T follicular helper cell (primary cell): ENCODE results near the gene TIAM2.
"Not testable (repeated sequence)": the region's sequence is repeated elsewhere in the genome, so short reads cannot be mapped to it uniquely, and the experiment has no call there.

ENCODE experiments used
- DNase-seq: peaks from one replicate; pipeline ENCODE4 v3.0.0-alpha.2; 2020; ENCODE audit warnings: low read depth

TIAM2 gene

DNA sequence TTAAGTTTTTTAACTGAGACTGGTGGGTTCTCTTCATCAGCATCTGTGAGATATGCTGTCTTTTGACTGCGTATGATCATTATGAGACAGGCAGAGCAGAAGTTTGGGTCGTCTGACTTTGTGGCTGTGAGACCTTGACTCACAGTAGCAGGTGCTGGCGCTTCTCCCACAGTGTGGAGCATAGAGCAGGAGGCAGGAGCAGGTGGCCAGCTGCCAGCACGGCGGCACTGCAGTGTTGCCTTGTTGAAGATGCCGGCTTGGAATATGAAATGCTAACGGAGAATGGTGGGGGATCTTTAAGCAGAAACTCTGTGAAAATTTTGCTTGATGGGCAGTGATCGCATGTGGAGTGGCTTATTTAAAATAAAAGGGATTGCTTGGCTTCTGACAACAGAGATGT, 105.0 kb downstream of the TIAM2 start:
- DNase-seq, result no peak

DNA sequence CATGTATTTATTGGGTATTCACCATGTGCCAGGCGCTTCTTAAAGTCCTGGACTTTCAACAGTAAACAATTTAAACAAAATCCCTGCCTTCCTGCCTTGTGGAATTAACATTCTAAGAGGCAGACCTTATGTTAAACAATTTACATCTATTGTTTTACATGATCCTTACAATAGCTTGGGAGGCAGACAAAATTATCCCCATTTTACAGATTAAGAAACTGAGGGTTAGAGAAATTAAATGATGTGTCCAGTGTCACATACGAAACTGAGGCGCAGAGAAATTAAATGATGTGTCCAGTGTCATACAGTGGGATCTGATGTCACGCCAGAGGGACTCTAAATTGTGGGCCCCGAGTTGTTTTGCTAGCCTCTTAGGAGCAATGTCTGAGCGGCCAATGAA, 105.5 kb downstream of the TIAM2 start:
- DNase-seq, result no peak

DNA sequence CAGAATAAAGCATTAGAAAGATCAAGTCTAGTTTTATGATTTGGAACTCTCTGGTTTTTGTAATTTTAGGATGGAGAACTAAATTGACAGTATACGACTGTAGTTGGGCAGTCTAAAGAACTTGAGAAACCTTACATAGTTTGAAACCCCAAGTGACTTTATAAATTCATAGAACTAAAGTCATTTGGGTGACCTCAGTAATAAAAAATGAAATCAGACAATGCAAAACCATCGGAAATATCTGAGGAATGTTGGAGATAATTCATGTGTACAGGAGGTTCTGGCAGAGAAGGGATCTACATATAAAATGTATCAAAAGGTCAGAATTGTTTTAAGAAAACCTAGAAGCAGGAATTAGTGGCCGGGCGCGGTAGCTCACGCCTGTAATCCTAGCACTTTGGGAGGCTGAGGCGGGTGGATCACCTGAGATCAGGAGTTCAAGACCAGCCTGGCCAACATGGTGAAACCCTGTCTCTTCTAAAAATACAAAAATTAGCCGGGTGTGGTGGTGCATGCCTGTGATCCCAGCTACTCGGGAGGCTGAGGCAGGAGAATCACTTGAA, 108.0 kb downstream of the TIAM2 start:
- not testable (repeated sequence) for DNase-seq

DNA sequence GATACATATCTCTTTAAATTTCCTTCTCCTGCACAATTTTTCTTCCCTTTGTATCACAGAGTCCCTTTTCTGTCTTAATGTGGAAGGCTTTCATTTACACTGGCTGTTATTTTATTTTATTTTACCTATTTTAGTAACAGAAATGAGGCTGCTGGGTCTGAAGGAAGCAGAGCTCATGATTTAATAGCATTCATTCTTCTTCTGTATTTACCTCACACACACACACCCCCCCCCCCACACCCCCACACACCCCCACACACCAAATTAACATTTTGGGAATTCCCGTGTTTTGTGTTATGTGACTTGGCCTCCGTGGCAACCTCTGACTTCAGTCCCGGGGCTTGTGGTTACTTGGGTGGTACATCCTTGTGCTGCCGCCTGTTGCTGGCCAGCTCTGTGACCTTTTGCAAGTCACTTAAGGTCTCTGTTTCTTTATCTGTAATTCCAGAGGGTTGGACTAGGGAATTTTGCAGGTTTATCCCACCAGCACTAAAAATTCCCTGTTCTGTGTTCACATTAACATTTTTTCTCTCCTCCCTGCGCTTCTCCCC, 108.8 kb downstream of the TIAM2 start:
- no peak for DNase-seq

DNA sequence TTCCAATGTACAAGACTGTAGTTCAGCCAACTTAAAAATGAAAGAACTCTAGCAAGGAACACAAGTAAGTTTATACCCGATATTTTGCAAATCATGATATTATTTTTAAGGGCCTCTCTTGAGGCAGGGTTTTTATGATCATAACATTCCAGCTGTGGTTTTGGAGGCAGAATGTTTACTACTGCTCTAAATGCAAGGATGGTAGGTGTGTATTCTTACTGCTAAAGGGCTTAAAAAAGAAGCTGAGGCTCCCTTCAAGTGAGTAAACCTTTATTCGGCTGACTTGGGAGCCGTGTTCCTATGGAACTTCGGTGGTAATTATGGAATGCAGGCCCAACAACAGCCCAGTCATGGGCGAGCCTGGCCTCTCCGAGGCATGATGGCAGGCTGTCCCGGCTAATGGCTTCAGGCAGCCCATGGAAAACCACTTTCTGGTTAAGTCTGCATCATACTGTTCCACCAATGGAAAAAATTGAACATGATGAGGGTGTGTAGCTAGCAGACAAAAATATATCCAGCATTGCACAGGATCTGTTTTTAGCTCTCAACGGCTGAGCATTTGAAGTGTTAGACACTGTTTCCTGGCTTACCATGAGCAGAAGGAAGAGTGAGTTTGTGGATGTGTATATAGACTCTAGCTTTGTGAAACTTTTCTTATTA, 111.5 kb downstream of the TIAM2 start:
- DNase-seq, result no peak

DNA sequence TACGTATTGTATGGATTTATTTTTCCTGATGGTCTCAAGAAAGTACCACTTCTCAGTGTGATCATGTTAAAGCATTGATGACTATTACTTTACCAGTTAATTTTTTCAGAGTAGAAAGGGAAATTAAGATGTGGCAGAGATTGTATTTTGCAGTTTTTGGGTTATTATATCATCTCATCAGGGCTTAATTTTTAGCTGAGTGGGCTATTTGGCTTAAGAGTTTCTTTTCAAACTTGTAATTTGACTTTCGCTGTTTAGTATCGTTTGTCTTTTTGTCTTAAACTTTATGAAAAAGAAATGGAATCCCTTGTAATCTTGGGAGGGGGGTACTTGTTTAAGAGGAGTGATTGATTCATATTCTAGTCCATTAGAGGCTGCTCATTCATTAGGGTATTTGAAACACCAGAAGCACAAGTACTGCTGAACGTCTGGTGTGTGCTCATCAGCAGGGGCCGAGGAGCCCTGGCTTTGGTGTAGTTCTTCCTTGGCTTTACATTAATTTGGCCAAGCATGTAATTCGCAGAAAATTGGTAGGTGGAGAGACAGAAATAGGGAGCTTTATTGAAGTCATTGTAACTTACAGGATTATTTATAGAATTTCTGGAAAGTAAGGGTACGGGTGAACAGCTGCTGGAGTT, 112.4 kb downstream of the TIAM2 start:
- no peak for DNase-seq

DNA sequence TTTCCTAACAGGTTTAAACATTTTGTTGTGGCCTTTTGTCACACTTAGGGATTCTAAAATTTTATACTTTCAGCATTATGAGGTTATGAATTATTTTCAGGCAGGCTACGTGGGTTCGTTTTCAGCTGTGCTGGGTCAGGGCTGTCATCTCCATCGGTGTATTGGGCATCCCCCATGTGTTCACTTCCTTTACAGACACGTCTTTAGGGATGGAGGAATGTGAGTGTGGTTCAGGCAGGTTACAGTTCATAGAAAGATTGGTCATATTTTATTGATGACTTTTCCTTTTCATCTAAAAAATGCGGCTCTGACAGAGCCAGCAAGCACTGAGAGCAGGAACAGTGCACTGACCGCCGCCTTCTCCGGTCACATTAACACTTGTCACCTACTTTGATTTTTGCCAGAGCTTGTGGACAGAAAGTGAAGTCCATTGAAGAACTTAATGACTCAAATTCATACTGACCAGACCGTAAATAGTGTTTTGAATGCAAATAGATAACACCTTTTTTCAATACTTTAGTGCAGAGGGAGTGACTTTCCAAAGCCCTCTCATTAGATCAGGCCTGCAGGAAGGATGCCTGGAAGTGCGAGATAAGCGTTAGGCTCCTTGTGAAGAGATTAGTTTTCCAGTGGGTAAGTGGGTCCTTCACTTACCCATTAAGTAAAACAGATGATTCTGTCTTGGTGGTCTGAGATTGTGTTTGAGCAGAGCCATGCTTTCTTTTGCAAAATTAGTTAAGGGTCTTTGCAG, 113.1 kb downstream of the TIAM2 start:
- no peak for DNase-seq

DNA sequence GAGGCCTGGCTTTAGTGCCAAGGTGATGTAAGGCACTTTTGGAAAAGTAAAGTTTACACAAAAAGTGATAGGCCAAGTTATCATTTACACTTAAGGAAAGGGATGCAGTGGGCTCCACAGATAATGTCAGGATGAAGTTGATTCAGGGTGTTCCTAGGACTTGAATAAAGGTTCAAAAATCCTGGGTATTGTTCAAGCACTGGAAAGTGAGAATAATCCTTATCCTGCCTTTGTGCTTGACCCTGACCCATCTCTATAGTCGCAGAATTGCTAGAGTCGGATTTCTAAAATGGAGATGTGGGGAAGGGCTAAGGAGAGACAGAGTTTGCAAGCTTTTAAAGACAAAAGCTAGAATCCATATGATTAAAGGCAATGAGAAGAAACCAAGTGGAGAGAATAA, 115.6 kb downstream of the TIAM2 start:
- no peak for DNase-seq

DNA sequence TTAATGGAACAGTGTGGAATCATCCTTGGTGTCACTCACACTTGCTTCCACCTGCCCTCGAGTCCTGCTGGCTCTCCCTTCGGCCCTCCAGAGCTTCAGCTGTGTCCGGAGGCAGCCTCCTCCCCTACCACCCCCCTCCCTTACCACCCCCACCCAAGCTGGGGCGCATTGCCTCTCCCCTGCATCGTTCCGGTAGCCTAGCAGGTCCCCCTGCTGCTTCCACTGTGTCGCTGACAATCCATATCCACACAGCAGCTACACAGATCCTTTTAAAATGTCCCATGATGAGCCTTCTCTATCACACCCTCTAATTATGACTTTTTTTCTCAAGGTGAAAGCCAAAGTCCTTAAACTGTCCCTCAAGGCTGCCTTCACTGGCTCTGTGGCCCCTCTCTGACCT, 117.6 kb downstream of the TIAM2 start:
- DNase-seq, result no peak

DNA sequence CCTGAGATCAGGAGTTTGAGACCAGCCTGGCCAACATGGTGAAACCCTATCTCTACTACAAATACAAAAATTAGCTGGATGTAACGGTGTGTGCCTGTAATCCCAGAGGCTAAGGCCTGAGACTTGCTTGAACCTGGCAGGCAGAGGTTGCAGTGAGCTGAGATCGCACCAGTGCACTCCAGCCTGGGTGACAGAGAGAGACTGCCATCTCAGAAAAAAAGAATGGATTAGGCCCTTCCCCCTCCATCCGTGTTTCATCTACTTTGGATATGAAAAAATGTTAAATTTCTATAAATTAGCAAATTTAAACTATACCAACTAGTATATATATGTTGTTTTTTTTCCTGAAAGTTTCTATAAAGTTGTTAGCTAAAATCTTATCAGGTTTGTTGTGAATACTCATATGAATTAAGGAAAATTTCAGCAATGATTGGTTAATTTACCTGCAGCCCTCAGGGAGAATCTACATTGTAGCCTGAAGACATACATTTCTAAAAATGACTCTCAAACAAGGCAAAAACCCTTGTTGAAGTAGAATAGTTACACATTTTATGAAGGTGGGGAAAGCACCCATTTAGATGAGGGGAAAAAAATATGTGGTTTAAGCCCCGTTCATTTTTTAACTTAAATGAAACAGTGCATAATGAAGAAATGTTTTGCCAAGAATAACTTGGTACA, 120.9 kb downstream of the TIAM2 start:
- DNase-seq, result no peak

DNA sequence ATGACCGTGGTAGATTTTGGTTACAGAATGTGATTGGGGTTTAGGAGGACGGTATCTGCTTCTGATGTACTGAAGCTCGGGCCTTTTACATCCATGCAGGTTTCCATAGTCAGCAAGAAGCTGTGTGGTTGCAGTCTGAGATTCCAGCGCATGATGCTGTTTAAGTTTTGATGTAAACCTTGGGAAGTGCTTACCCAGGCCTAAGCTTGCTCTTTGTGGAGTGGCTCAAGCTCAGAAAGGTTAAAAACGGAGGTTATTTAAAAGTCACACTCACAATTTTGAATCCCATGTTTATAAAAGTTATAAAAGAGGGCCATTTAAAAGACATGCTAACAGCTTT, 121.4 kb downstream of the TIAM2 start:
- no peak for DNase-seq

DNA sequence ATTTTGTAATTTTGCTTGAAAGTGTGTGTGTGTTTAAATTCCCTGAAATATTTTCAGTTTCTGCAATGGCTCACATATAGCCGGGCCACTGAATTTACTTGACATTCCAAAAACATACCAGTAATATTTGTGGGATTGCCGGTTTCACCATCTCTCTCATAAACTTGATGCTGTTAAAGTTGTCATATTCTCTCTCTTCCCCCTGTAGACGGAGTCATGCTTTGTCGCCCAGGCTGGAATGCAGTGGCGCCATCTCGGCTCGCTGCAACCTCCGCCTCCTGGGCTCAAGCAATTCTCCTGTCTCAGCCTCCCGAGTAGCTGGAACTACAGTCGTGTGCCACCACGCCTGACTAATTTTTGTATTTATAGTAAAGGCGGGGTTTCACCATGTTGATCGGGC, 122.1 kb downstream of the TIAM2 start:
- no peak for DNase-seq

DNA sequence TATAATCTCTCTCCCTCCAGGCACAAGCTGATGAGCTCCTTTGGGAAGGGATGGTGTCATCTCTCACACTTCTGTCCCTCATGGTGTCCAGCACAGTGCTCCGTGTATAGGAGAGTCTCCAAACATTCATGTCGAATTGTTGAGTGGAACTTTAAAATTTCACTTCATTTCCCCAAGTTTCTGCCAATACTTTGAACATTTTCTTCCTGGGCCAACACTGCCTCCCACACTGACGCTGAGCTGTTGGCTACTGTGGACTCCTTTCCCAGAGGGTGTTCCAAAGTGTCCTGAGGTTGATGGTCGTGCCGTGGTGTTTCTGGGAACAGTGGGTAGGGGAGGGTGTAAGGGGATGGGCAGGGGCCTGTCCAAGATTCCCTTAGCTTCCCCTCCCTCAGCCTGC, 122.7 kb downstream of the TIAM2 start:
- no peak for DNase-seq

DNA sequence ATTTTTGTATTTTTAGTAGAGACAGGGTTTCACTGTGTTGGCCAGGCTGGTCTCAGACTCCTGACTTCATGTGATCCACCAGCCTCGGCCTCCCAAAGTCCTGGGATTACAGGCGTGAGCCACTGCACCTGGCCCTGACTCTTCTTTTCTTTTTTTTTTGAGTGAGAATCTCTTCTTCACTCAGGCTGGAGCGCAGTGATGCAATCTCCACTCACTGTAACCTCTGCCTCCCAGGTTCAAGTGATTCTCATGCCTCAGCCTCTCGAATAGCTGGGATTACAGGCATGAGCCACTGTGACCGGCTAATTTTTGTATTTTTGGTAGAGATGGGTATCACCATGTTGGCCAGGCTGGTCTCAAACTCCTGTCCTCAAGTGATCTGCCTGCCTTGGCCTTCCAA, 124.1 kb downstream of the TIAM2 start:
- not testable (repeated sequence) for DNase-seq

DNA sequence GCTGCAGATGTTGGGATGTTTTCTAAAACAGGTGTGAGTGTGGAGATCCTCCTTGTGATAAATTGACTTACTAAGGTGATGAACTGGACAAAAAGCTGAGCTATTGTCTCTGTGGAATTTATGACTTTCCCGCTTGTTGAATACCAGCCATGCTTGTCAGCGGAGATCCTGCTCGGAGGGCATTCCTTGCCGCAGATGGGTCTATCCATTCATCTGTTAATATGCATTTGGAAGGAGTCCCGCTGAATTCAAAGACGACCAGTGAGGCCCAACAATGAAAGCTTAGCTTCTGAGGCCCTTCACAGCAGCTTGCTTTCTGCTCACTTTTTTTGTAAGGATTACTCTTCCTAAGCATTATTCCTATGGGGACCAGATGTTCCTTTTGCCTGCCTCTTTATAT, 124.9 kb downstream of the TIAM2 start:
- DNase-seq, result no peak

DNA sequence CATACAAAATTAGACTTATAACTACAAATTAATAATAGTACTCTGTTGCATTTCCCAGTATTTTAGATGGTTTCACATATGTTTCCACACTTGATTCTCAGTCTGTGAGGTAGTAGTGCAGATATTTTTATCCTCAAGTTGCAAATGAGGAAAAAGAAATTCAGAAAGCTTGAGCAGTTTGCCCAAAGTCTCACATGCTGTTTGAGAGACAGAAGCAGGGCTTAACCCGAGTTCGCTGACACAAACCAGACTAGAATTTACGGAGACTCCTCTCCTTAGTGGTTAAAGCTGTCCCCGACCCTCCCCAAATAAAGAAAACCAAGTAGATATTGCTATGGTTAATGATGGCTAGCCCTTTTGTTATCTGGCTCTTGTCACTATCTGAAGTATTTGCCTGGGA, 126.2 kb downstream of the TIAM2 start:
- no peak for DNase-seq

DNA sequence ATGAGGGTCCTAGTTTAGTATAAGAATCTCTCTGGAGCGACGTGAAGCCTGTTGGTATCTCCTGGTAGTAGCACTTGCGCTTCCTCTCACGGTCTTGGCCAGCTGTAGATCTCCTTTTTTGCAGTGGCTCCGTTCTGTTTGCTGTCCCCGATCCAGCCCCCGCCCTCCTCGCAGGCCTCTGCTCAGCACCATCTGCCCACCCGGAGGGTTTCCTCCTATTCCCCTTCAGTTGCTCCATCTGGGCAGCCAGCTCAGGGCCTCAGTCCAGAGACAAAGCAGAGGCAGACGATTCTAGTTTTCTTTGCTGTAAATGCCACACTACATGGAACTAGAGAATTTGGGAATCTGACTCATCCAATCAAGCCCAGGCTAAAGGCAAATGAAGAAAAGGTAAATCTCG, 126.6 kb downstream of the TIAM2 start:
- DNase-seq, result no peak

DNA sequence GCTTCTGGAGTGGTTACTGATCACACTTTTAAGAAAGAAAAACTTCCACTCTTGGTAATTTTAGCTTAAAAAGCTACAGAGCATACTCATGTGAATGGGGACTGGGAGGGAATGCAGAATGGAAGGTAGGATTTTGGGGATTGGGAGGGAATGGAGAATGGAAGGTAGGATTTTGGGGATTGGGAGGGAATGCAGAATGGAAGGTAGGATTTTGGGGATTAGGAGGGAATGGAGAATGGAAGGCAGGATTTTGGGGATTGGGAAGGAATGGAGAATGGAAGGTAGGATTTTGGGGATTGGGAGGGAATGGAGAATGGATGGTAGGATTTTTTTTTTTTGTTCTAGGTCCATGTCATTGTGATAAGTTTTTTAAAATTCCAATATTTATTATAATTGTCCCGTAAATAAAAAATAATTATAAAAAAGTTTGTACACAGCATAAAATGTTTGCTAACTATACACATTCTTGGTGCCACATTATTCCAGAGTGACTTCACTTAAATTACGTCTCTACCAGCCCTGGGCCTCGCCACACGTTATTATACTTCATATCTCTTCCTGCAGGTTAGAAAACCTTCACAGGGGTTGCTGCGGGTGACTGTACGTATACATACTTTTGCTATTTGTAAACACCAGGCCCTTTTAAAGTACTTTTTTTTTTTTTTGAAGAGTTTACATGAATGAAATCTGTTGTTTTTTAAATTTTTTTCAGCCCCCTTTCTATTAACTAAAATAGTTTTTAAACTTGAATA, 127.3 kb downstream of the TIAM2 start:
- DNase-seq, result no peak

DNA sequence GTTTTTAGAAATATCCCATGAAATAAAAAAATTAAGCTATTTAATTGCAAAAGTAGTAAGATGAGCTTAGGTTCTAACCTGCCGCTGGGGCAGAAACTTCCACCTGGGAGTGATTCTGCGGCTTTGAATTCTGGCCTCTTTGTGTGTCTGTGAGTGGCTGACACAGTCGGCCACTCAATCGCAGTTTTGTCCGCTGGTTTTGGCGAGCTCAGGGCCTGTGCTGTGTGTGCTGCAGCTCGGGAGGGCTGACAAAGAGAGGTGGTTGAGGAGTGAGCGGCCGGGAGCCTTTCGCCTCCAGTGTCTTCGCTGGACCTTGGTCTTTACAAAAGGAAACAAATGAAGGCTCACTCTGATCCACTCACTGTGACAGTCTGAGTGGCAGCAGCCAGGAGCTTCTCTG, 128.4 kb downstream of the TIAM2 start:
- no peak for DNase-seq

DNA sequence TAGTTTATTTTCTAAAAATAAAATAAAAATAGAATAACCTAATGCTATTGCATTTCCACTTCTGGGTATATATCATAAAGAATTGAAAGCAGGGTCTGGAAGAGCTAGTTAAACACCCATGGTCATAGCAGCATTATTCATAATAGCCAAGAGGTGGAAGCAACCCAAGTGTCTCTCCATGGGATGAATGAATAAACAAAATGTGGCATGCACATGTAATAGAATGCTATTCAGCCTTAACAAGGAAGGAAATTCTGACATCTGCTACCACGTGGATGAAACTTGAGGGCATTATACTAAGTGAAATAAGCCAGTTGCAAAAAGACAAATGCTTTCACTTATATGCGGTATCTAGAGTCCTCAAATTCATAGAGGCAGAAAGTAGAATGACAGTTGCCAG, 130.8 kb downstream of the TIAM2 start:
- no peak for DNase-seq

DNA sequence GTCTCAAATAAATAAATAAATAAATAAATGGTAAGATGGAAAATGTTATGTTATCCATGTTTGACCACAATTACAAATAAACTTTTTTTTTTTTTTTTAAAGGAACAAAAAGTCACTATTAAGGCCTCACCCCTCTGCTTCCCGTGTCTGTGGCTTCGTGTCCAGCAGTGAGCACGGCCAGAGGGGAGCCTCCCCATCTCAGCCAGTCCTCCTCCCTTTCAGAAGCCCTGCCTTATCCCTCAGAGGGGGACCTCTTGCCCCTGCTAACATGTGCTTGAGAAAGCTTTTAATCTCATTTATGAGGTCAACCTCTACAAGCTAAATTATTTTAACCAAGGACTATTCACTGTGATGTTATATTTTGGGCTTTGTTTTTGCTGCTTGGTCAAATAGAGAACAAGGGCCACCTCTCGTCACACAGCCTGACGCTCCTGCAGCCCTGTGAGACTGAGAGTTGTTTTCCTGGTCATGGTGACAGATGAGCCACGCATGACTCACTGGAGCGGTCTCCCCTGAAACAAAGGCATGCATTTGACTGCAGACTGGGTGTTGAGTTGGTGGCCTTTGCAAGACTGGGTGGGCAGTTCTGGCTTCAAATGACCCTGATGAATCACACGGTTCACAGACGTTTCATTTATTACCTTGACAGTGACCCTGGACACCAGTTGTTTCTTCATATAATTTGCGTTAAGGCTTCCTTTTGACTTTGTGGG, 131.8 kb downstream of the TIAM2 start:
- DNase-seq, result no peak
